GM19452 (cell line): ENCODE measurements around the gene TMEM30B.

ENCODE experiments used
- ATAC-seq: cut with Tn5 transposase; IDR thresholded peaks from one replicate; pipeline ENCODE4 v1.9.1; 2021; ENCODE audit not compliant: unreplicated experiment

The TMEM30B gene

DNA sequence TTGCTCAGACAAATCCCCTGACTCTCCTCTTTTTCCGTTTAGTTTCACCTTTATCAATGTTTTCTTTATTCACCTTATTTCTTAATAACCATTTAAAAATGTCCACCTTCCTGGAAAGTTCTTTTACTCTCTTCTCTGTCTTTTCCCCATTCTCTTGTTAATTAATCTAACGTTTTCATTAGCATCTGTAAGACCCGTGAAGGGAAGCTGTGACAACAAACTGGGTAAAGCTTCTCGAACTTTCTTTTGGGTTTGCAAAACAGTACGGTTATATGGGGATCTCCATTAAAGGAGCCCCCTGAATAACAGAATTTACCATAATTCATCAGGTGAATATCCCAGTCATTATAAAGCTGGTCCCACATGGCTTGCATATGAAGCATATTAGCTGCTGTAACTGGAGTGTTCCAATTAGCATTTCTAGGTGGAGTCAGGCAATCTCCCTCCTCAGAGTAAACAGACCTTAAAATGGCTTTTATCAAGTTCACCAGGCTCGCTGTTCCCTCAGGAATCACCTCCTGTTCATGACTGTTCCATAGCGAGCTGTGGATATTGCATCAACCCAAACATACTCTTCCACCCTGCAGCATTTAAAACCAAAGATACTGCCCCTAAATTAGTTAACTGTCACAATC, 42.4 kb downstream of the TMEM30B start:
- ATAC-seq = no peak

DNA sequence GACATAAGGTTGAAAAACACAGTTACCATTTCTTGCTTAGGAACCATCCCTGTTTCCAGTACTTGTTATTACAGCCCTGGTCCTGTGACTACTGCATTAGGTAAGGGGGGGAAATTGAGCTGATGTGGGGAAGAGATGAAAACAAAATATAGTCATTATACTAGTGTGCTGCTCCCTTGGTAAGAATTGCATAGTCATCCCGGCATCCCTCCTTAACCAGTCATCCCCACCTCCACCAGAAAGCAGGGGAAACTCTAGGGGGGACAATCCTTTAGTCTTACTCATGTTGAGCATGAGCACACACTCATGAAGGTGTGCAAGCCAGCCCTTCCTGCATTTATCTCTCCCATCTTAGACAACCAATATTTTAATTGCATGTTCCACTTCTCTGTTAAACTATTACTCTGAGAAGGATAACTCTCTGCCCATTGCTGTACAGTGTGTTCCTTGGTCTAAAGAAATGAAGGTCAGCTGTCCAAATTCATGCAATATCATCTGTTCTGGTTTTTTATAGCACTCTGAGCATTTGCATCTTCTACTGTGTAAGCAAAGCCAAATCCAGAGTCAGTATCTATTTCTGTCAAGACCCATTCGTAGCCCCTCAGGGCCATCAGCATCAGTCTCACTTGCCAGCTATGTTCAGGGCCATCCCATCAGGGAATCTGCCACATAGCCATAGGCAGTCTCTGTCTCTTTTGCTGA, 46.8 kb downstream of the TMEM30B start:
- no peak for ATAC-seq

DNA sequence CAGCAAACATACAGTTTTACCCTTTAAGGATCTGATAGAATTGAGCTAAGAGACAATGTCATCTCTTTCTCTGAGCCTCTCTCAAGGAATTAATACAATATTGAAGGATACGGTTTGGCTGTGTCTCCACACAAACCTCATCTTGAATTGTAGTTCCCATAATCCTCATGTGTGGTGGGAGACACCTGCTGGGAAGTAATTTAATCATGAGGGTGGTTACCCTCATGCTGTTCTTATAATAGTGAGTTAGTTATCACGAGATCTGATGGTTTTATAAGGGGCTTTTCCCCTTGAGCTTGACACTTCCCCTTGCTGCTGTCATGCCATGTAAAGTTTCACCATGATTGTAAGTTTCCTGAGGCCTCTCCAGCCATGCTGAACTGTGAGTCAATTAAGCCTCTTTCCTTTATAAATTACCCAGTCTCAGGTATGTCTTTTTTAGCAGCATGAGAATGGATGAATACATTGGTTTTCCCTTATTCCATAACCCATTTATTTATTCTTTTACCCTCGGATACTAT, 47.6 kb downstream of the TMEM30B start:
- no peak for ATAC-seq

DNA sequence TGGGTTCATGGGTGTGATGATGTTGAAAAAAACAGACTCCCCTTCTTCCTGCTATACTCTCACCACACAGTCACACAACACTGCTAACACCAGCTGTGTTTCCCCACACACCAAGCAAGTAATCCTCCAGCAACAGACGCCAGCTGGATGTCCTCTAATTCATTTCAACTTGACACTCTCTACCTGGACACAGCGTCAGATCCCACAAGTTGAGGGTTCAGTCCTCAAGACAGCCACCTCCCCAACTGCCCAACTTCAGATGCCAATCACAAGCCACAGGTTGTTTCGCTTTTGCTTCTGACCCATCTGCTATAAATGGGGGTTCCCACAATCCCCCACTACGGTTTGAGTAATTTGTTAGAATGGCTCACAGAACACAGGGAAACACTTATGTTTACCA, 49.3 kb downstream of the TMEM30B start:
- no peak for ATAC-seq

DNA sequence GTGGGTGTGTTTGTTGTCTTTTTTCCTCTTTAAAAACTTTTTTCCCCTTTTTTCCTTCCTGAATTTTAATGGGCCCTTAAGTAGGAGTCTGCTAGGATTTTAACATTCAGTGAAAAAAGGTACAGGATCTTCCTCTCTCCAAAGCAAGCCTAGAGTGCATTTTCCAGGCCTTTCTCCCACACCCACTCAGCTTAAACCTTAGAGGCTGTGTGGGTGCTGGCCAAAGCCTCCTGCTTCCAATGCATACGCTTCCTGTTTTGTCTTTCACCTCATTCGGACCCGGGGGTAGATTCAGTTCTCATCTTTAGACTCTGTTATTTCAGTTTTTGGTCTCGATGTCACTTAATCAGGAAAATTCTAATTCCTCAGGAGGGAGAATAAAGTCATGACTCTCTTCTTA, 51.2 kb downstream of the TMEM30B start:
- ATAC-seq = no peak

DNA sequence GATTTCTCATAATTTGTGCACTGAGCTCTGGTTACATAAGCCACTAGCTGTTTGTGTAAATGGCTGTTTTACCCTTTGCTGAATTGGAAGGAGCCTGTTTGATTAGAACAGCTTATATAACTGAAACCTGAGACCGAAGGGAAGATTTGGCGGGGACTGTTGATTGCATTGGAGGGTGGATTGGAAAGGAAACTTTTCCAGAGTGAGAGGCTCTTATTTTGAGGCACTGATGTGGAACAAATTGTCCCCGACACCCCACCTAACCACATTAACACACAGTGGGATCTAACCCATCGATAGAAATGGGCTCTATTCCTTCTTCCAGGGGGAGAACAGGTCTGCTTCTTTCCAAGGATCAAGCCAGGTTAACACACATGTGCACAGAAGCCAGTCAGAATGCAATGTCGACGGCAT, 51.7 kb downstream of the TMEM30B start:
- ATAC-seq = no peak

DNA sequence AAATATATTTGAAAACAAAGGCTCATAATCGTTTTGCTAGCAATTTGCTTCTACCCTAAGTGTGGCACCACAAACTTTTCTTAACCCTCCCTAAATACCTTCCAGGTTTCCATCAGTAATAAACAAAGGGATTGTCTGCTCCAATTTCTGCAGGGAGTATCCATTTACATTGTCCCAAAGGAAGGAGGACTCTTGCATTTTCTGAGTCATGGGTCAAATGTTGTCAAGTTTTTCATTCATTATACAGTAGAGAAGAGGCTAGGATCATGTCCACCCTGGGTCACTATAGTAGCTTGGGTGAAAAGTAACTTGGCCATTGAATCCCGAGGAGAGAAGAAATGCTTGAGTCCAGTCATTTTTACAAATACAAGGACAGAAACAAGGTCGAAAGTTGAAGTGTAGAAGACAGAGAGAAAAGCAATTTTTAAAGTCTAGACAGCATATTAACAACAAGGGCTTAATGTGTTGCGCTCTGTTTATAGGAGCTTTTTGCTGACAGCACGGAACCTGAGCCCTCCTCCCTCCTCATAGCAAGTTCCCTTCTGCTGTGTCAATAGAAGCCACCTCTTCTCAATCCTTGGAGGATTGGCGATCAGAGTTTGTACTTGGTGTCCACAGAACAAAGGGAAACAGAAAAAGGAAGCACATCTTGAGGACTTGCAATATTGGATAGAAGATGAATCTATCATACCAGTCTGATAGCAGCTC, 53.1 kb downstream of the TMEM30B start:
- no peak for ATAC-seq
